Right lobe of liver (tissue), 4 donors: ENCODE measurements around the gene TBC1D5.

Source experiments
- CTCF ChIP-seq, 4 donors: fragments of 200-600 bp in 3 of 4; fragments of 450-650 bp in 1 of 4; IDR thresholded peaks; one replicate each; pipeline versions ENCODE4 v1.5.1 to v1.8.0; 2016 to 2022; ENCODE audit warnings: antibody characterized with exemption in 4 of 4, mild to moderate bottlenecking in 2 of 4
- POLR2A ChIP-seq: fragments of 450-650 bp; IDR thresholded peaks from one replicate; pipeline ENCODE4 v1.6.1; 2017; ENCODE audit warnings: antibody characterized with exemption, mild to moderate bottlenecking
- donor health status: DM: no; HTN: no; CAD: no.
- donor health status: DM: no; HTN: no; CAD: no.
- donor health status: DM: no; HTN: yes; CAD: no.

- TF ChIP-seq CTCF (IDR thresholded peaks at IDR 0.05) (no peak), POLR2A (no peak)
Observed at GRCh38 chr3:17745301-17745700, 2.9 kb upstream of the TBC1D5 start.
